C4-2B (cell line): Measurements from ENCODE around the gene IVL.

Experiments
- CTCF ChIP-seq: fragments of 450-650 bp; conservative IDR thresholded peaks from 2 replicates; pipeline ENCODE4 v1.5.1; 2017; ENCODE audit warnings: mild to moderate bottlenecking
- ZFX ChIP-seq: fragments of 450-650 bp; IDR thresholded peaks from 2 replicates; pipeline ENCODE4 v1.6.1; 2017

GRCh38 chr1:152899883-152900282 is 8.5 kb upstream of the IVL start:
- TF ChIP-seq CTCF (no peak), ZFX (no peak)
